NT2/D1 (cell line): ENCODE results near the gene NDUFA12.

Experiments used
- YY1 ChIP-seq: IDR thresholded peaks from 2 replicates; pipeline ENCODE4 v1.6.1; 2011; ENCODE audit not compliant: insufficient read length, insufficient read depth
- ZNF274 ChIP-seq: IDR thresholded peaks from 2 replicates; pipeline ENCODE4 v1.6.1; 2011; ENCODE audit warnings: mild to moderate bottlenecking, low read depth, low read length

- TF ChIP-seq YY1: no peak
- TF ChIP-seq ZNF274: no peak
Measured at GRCh38 chr12:94951071-94951934, 52.2 kb downstream of the NDUFA12 start.
